Type B pancreatic cell (in vitro differentiated cells): ENCODE measurements around the gene FGA. TPM values are rescaled to one million over a fixed set of nuclear protein-coding genes. Genes with fewer than 3 reads are reported as not detected.
A peak's percentile ranks its signal among the peaks of the same experiment; 100 is the strongest.

Source experiments
- DNase-seq: peaks from one replicate; pipeline ENCODE4 v3.0.0; 2021; ENCODE audit warnings: mixed read lengths; ENCODE audit not compliant: unreplicated experiment; ENCODE audit errors: extremely low spot score
- H3K27ac Mint-ChIP-seq: 2 replicates; pipeline ENCODE4 v1.8.0; 2021; ENCODE audit warnings: mild to moderate bottlenecking, mixed read lengths
- H3K27me3 Mint-ChIP-seq: 2 replicates; pipeline ENCODE4 v1.8.0; 2021; ENCODE audit warnings: mixed read lengths
- H3K36me3 Mint-ChIP-seq: 2 replicates; pipeline ENCODE4 v1.8.0; 2021; ENCODE audit warnings: mixed read lengths
- H3K4me1 Mint-ChIP-seq: one replicate; pipeline ENCODE4 v1.8.0; 2021; ENCODE audit warnings: mixed read lengths; ENCODE audit not compliant: unreplicated experiment
- H3K4me3 Mint-ChIP-seq: 2 replicates; pipeline ENCODE4 v1.8.0; 2021; ENCODE audit warnings: mild to moderate bottlenecking, mixed read lengths
- H3K9me3 Mint-ChIP-seq: 2 replicates; pipeline ENCODE4 v1.8.0; 2021; ENCODE audit warnings: mixed read lengths
- long read RNA-seq: library from polyadenylated mRNA; unstranded; transcript quantifications from one replicate; pipeline ENCODE4 v2.0.0, GENCODE V29; 2020
- total RNA-seq: library from RNA; stranded (reverse); gene quantifications from 2 replicates; pipeline ENCODE4 v1.2.1, GENCODE V29; 2021; ENCODE audit warnings: low replicate concordance
- TF ChIP-seq, protein P1 (sequence below): fragments of 200-600 bp; sonication (generic); conservative IDR thresholded peaks from 2 replicates; pipeline ENCODE4 v1.5.0; 2021; ENCODE audit warnings: antibody characterized with exemption, mild to moderate bottlenecking

Gene FGA
- total RNA-seq, result 13.4 and 41.0 TPM in 2 replicates
- long read RNA-seq, transcript FGA-201 (6 exons, 3,678 nt), result minor isoform, 8 of 263 reads
- long read RNA-seq, transcript FGA-202 (5 exons, 2,248 nt), result major isoform, 245 of 263 reads
- long read RNA-seq, partial matches to known transcripts, result 3 of 263 reads
- long read RNA-seq, other reads (novel, unspliced or antisense), result 7 of 263 reads

DNA sequence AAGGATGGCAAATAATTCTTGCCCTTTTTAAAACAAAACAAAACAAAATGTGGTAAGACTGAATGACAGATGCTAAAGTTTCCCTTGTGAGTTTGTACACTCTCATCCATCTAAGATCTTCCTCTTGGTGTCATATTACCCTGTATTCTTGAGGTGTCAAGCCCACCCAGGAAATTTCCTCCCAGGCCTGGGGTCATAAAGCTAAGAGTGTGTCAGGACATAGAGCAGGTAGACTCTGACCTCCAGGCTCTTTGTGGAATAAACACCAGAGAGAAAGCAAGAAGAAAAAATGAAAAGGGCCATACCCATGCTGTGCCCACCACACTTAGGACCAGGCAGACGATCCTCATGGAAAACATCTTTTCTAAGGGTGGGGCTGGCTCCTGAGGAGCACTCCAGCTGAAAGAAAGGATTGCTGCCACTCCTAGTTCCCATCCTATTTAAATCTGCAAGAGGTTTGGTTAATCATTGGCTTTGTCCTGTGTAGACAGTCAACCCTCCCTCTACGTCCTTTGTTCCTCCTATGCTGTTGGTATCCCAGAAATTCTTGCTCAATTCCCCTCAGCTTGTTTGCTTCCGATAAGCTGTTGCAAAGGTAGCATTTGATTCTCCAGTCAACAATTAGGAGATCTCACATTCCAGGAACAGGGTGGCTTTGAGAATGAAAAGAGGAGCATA, at the start of gene FGA:
Gene FGA, minus strand, starts transcription at position 414 of the 678 bp plus-strand sequence. Its CDS starts 55 bp downstream, at position 359.
- peaks cover 4% of the 10 kb centered on the region for H3K4me1 Mint-ChIP-seq
- H3K4me3 Mint-ChIP-seq, result peak within 1 kb of the TSS; percentile 35
- no peak for DNase-seq
- H3K27ac Mint-ChIP-seq, result no peak within 1 kb of the TSS
- no peaks in the 10 kb centered on the region for H3K9me3 Mint-ChIP-seq
- no peaks in the 10 kb centered on the region for H3K36me3 Mint-ChIP-seq
- TF ChIP-seq, protein P1, sequence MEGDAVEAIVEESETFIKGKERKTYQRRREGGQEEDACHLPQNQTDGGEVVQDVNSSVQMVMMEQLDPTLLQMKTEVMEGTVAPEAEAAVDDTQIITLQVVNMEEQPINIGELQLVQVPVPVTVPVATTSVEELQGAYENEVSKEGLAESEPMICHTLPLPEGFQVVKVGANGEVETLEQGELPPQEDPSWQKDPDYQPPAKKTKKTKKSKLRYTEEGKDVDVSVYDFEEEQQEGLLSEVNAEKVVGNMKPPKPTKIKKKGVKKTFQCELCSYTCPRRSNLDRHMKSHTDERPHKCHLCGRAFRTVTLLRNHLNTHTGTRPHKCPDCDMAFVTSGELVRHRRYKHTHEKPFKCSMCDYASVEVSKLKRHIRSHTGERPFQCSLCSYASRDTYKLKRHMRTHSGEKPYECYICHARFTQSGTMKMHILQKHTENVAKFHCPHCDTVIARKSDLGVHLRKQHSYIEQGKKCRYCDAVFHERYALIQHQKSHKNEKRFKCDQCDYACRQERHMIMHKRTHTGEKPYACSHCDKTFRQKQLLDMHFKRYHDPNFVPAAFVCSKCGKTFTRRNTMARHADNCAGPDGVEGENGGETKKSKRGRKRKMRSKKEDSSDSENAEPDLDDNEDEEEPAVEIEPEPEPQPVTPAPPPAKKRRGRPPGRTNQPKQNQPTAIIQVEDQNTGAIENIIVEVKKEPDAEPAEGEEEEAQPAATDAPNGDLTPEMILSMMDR, result no peak
- H3K27me3 Mint-ChIP-seq, result peaks cover 7% of the 10 kb centered on the region

DNA sequence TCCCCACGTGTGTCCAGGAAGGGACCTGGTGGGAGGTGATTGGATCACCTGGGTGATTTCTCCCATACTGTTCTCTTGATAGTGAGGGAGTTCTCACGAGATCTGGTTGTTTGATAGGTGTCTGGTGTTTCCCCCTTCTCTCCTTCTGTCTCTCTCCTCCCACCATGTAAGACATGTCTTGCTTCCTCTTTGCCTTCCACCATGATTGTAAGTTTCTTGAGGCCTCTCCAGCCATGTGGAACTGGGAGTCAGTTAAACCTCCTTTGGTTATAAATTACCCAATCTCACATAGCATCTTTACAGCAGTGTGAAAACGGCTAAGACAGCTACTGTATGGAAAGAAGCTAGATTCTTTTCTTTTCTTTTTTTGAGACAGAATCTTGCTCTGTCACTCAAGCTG, 43.5 kb upstream of the FGA start:
- DNase-seq, result no peak
- Mint-ChIP-seq H3K4me3 (no peak overlapping the region), H3K36me3 (no peaks in the 10 kb centered on the region), H3K27me3 (peaks cover 57% of the 10 kb centered on the region), H3K4me1 (no peaks in the 10 kb centered on the region), H3K9me3 (no peaks in the 10 kb centered on the region), H3K27ac (no peak overlapping the region)
- TF ChIP-seq, protein P1, result no peak

DNA sequence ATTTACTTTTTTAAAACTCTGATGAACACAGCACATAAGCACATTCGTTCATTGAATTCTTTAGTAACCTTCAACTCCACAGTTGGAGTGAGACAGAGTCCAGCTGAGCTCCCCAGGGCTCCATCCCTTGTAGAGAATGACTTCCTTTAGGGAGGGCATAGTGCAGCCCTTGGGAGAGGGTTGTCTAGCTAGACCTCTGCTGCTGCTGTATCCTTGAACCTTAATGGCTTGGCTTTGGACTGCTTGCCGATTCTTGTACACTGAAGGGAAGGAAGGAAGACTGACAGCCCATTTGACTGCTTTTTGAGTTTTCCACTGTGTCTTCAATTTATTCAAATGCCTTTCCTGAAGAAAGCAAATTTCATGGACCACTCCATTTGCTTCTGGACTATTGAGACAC, 41.3 kb upstream of the FGA start:
- no peak for DNase-seq
- TF ChIP-seq, protein P1, result no peak
- H3K4me1 Mint-ChIP-seq, result no peaks in the 10 kb centered on the region
- peaks cover 39% of the 10 kb centered on the region for H3K27me3 Mint-ChIP-seq
- H3K9me3 Mint-ChIP-seq, result no peaks in the 10 kb centered on the region
- H3K4me3 Mint-ChIP-seq, result no peak overlapping the region
- no peaks in the 10 kb centered on the region for H3K36me3 Mint-ChIP-seq
- H3K27ac Mint-ChIP-seq, result no peak overlapping the region

DNA sequence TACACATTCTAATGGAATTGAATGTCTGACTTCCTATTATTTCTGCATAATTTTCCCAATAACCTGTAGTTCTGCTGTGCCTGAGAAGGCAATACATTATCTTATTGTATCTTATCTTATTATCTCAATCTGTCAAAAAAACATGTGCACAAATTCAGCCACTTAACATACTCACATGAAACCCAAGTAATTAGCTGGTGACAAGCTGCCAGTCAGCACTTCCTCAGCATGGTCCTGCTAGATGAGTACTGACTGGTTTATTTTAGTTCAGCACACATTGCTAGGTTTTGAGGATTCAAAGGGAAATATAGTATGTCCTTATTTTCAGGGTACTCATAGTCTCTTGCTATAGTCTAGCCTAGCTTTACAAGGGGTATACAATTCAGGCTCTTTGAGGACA, 39.8 kb upstream of the FGA start:
- Mint-ChIP-seq H3K36me3 (no peaks in the 10 kb centered on the region), H3K4me3 (no peak overlapping the region), H3K27me3 (peaks cover 47% of the 10 kb centered on the region), H3K4me1 (no peaks in the 10 kb centered on the region), H3K9me3 (no peaks in the 10 kb centered on the region), H3K27ac (no peak overlapping the region)
- DNase-seq, result no peak
- TF ChIP-seq, protein P1, result no peak

DNA sequence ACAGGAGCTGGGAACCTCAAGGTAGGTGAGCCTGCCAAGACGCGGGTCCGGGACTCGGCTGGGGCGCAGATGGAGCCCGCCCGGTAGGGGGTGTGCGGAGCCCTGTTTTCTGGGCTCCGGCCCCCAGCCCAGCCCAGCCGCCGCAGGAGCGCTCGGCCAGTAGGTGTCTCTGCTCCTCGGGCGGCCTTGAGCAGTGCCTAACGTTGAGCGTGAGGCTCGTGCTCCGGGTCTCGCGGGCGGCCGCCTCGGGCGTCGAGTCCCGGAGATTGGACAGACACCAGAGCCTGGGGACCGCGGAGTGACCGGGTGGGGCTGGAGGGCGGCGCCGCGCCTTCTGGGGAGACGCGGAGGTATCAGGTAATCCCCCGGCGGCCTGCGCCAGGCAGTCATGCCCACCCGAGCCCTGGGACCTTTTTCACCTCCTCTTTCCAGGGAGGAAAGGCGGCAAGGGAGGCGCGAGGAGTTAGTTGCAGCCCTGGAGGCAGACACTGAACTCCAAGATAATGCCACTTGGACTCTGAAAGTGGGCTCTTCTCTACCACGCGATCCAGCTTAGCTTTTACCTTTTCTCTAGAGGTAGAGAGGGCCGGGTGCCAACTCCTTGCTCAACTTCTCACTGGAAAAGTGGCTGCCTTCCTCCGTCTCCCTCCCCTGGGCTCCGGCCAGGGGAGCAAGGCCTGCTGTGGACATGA, 36.4 kb upstream of the FGA start:
- H3K9me3 Mint-ChIP-seq, result no peaks in the 10 kb centered on the region
- peak; percentile 77 for DNase-seq
- no peak overlapping the region for H3K27ac Mint-ChIP-seq
- H3K27me3 Mint-ChIP-seq, result peaks cover 49% of the 10 kb centered on the region
- H3K4me3 Mint-ChIP-seq, result peak overlapping the region; percentile 42
- H3K36me3 Mint-ChIP-seq, result no peaks in the 10 kb centered on the region
- TF ChIP-seq, protein P1, result peak; percentile 82
- no peaks in the 10 kb centered on the region for H3K4me1 Mint-ChIP-seq
